GM20000 (cell line): Measurements from ENCODE around the gene RSBN1.

Experiments
- DNase-seq: peaks from one replicate; pipeline ENCODE4 v3.0.0; 2012; ENCODE audit warnings: low spot score
- CTCF ChIP-seq: IDR thresholded peaks from 2 replicates; pipeline ENCODE4 v1.5.1; 2012; ENCODE audit warnings: mild to moderate bottlenecking, control low read depth; ENCODE audit errors: extremely low read depth, missing control alignments

Gene RSBN1

GRCh38 chr1:113811888-113812660 lies at the start of gene RSBN1:
Gene RSBN1 (minus strand): TSS chr1:113812476. CDS start chr1:113812412, 64 bp downstream.
- no peak for TF ChIP-seq CTCF
- DNase-seq, result peak; percentile 92

GRCh38 chr1:113861641-113862040 lies 49.4 kb upstream of the RSBN1 start:
- DNase-seq, result no peak
- TF ChIP-seq CTCF, result no peak

GRCh38 chr1:113860891-113861290 lies 48.6 kb upstream of the RSBN1 start:
- DNase-seq, result no peak
- no peak for TF ChIP-seq CTCF

- DNase-seq, result peak; percentile 45
These were observed 47.4 kb upstream of the RSBN1 start for GRCh38 chr1:113859478-113860175.

GRCh38 chr1:113858982-113859381 lies 46.7 kb upstream of the RSBN1 start:
- TF ChIP-seq CTCF, result no peak

More at GRCh38 chr1:113859478-113860175, 47.4 kb upstream of the RSBN1 start:
- TF ChIP-seq CTCF, result no peak

GRCh38 chr1:113858418-113858817 lies 46.1 kb upstream of the RSBN1 start:
- TF ChIP-seq CTCF, result no peak
- DNase-seq, result no peak

More at GRCh38 chr1:113858982-113859381, 46.7 kb upstream of the RSBN1 start:
- DNase-seq, result no peak

- no peak for DNase-seq
- TF ChIP-seq CTCF, result no peak
These were observed 45.5 kb upstream of the RSBN1 start for GRCh38 chr1:113857776-113858175.
